ENCODE results near the gene KAT6B. TPM values are rescaled to one million over a fixed set of nuclear protein-coding genes. Genes with fewer than 3 reads are reported as not detected.
A peak's percentile ranks its signal among the peaks of the same experiment; 100 is the strongest.

The KAT6B gene
- total RNA-seq, 4 donors from 2014 or later, result 50.0 to 75.8 (median 57.5) TPM

GRCh38 chr10:74887614-74888284, 61.3 kb downstream of the KAT6B start:
- intact Hi-C loops (cut with DNase I), result no loop called here
- TF ChIP-seq POLR2AphosphoS5 (IDR thresholded peaks at IDR 0.05) (no peak), CTCF (IDR thresholded peaks at IDR 0.05) (no peak), POLR2A (IDR thresholded peaks at IDR 0.05; ENCODE audit: low read depth) (no peak), EP300 (IDR thresholded peaks at IDR 0.05) (no peak)
- H3K9me3 ChIP-seq, result no peaks in the 10 kb centered on the region
- peaks cover 30 to 81% (median 71%) of the 10 kb centered on the region in 4 donors for H3K4me1 ChIP-seq
- WGBS, result 97% methylated on average over 2 of the region's 2 CpGs
- H3K27me3 ChIP-seq, result no peaks in the 10 kb centered on the region
- no peaks in the 10 kb centered on the region for H3K36me3 ChIP-seq
- no peak for DNase-seq (ENCODE audit: extremely low spot score)
- no peak overlapping the region for H3K4me3 ChIP-seq
- no peak overlapping the region for H3K27ac ChIP-seq (replicated peaks in 1 of 4)

GRCh38 chr10:74888962-74889661, 62.7 kb downstream of the KAT6B start:
- WGBS, result 85% methylated on average over 6 of the region's 6 CpGs
- Histone ChIP-seq H3K27ac (replicated peaks in 1 of 4) (no peak overlapping the region), H3K9me3 (no peaks in the 10 kb centered on the region), H3K27me3 (no peaks in the 10 kb centered on the region), H3K4me1 (peaks cover 24 to 71% (median 58%) of the 10 kb centered on the region in 4 donors), H3K36me3 (no peaks in the 10 kb centered on the region), H3K4me3 (no peak overlapping the region)
- intact Hi-C loops (cut with DNase I), result no loop called here
- no peak for DNase-seq (ENCODE audit: extremely low spot score)
- TF ChIP-seq CTCF (IDR thresholded peaks at IDR 0.05), result peak in 2 of 3 experiments; percentile 11 to 20
- TF ChIP-seq POLR2AphosphoS5 (IDR thresholded peaks at IDR 0.05), result no peak
- TF ChIP-seq EP300 (IDR thresholded peaks at IDR 0.05), result no peak
- no peak for TF ChIP-seq POLR2A (IDR thresholded peaks at IDR 0.05; ENCODE audit: low read depth)

GRCh38 chr10:74889662-74889998, 63.2 kb downstream of the KAT6B start:
- Histone ChIP-seq H3K27ac (replicated peaks in 1 of 4) (peak overlapping the region; percentile 17 to 42 (median 25)), H3K27me3 (no peaks in the 10 kb centered on the region), H3K9me3 (no peaks in the 10 kb centered on the region), H3K4me1 (peaks cover 24 to 66% (median 52%) of the 10 kb centered on the region in 4 donors), H3K36me3 (no peaks in the 10 kb centered on the region), H3K4me3 (no peak overlapping the region)
- intact Hi-C loops (cut with DNase I), result no loop called here
- TF ChIP-seq CTCF (IDR thresholded peaks at IDR 0.05), result no peak
- no peak for TF ChIP-seq POLR2AphosphoS5 (IDR thresholded peaks at IDR 0.05)
- TF ChIP-seq EP300 (IDR thresholded peaks at IDR 0.05), result no peak
- TF ChIP-seq POLR2A (IDR thresholded peaks at IDR 0.05; ENCODE audit: low read depth), result no peak
- DNase-seq (ENCODE audit: extremely low spot score), result no peak

- TF ChIP-seq POLR2AphosphoS5 (IDR thresholded peaks at IDR 0.05) (no peak), EP300 (IDR thresholded peaks at IDR 0.05) (no peak), CTCF (IDR thresholded peaks at IDR 0.05) (no peak), POLR2A (IDR thresholded peaks at IDR 0.05; ENCODE audit: low read depth) (no peak)
- intact Hi-C loops (cut with DNase I), result no loop called here
- Histone ChIP-seq H3K4me3 (no peak overlapping the region), H3K4me1 (peaks cover 24 to 63% (median 50%) of the 10 kb centered on the region in 4 donors), H3K9me3 (no peaks in the 10 kb centered on the region), H3K36me3 (no peaks in the 10 kb centered on the region), H3K27me3 (no peaks in the 10 kb centered on the region), H3K27ac (replicated peaks in 1 of 4) (peak overlapping the region in 2 of 4 donors; percentile 17 to 42)
- DNase-seq (ENCODE audit: extremely low spot score), result no peak
- 90% methylated on average over 7 of the region's 7 CpGs for WGBS
Measured at GRCh38 chr10:74890460-74890859, 64.1 kb downstream of the KAT6B start.
